ENCODE results near the gene ALOXE3. TPM values are rescaled to one million over a fixed set of nuclear protein-coding genes. Genes with fewer than 3 reads are reported as not detected.
A peak's percentile ranks its signal among the peaks of the same experiment; 100 is the strongest.

The ALOXE3 gene
- total RNA-seq, 1 donor from 2014 or later: not detected

DNA sequence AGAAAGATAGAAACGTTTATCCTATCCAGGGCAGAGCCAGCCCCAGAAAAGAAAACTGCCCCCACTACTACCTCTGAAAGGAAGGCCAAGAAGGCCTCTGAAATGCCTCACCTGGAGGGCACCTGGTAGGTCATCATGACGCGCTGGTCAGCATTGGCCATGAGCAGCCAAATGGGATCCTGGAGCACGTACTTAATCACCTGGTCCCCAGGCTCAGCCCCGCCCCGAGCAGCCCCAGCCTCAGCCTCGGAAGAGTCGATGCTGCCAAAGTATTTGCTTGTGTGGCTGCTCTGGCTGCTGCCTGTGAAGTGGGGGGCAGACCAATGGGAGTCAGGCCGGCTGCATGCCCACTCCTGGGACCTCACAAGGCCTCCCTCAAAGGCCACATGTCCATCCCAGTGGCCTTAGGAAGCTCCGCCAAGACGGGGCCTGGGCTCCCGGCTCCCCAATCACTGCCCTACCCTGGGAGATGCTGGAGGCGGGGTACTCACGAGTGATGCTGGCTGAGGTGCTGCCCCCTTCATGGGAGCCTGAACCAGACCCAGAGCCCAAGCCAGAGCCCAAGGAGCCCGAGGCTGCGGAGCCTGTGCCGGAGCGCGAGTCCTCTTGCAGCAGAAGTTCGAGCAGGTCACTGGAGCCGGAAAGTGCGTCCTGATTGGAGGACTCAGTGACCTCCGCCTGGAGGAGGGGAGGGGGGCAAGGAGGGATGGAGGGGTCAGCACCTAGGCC, 24.0 kb upstream of the ALOXE3 start:
- Histone ChIP-seq H3K36me3 (ENCODE audit: control insufficient read depth in 3 of 3, insufficient read depth in 3 of 3, low read length in 3 of 3) (peaks cover 73 to 82% (median 77%) of the 10 kb centered on the region in 3 donors), H3K9ac (ENCODE audit: low read depth in 1 of 3, low read length in 3 of 3) (peak overlapping the region in 2 of 3 donors; percentile 34 to 40), H3K27ac (ENCODE audit: low read depth, low read length) (peak overlapping the region; percentile 36), H3K27me3 (ENCODE audit: control insufficient read depth in 3 of 3, insufficient read depth in 3 of 3, low read length in 3 of 3) (no peaks in the 10 kb centered on the region), H3K4me3 (ENCODE audit: low read length in 3 of 3) (no peak overlapping the region), H3K9me3 (ENCODE audit: control insufficient read depth in 3 of 3, low read length in 3 of 3) (no peaks in the 10 kb centered on the region), H3K4me1 (ENCODE audit: control insufficient read depth in 3 of 3, insufficient read depth in 3 of 3, low read length in 3 of 3) (peaks cover 22 to 81% (median 63%) of the 10 kb centered on the region in 3 donors)

DNA sequence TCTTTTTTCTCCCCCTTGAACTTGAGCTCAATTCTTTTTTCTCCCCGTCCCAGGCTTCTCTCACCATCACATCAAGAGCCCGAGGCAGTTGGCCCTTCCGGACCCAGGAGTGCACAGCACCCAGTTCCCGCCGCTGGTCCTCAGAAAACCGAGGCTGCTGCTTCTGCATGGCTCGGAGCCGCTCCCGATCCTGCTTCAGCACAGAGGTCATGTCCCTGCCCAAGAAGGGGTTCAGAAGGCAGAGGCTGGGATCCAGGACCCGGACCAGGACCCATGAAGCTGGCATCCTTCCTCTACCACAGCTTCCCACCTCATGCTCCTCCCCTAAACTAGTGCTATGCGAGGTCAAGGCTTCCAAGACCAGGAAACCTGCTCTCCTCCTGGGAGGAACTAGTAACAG, 23.4 kb upstream of the ALOXE3 start:
- peak overlapping the region; percentile 33 for H3K27ac ChIP-seq (ENCODE audit: low read depth, low read length)
- peaks cover 22 to 76% (median 58%) of the 10 kb centered on the region in 3 donors for H3K4me1 ChIP-seq (ENCODE audit: control insufficient read depth in 3 of 3, insufficient read depth in 3 of 3, low read length in 3 of 3)
- peak overlapping the region in 2 of 3 donors; percentile 34 to 40 for H3K9ac ChIP-seq (ENCODE audit: low read depth in 1 of 3, low read length in 3 of 3)
- no peaks in the 10 kb centered on the region for H3K27me3 ChIP-seq (ENCODE audit: control insufficient read depth in 3 of 3, insufficient read depth in 3 of 3, low read length in 3 of 3)
- no peak overlapping the region for H3K4me3 ChIP-seq (ENCODE audit: low read length in 3 of 3)
- no peaks in the 10 kb centered on the region for H3K9me3 ChIP-seq (ENCODE audit: control insufficient read depth in 3 of 3, low read length in 3 of 3)
- peaks cover 67 to 77% (median 71%) of the 10 kb centered on the region in 3 donors for H3K36me3 ChIP-seq (ENCODE audit: control insufficient read depth in 3 of 3, insufficient read depth in 3 of 3, low read length in 3 of 3)

DNA sequence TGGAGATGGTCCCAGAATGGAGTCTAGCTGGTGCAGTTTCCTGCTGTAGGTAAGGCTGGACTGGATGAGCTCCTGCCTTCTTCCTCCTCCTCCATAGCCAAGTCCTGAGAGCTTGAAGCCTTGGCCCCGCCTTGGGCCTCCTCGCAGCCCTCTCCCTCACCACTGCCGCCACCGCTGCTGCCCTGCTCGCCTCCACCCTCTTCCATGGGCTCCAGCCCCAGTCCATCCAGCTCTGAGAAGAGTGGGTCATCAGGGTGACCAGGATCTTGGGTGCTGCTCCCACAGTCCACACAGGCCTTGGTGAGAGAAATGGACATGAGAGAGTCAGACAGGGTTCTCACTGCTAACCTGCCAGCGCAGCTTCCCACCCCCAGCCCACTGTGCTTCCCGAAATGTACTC, 22.7 kb upstream of the ALOXE3 start:
- peaks cover 60 to 70% (median 64%) of the 10 kb centered on the region in 3 donors for H3K36me3 ChIP-seq (ENCODE audit: control insufficient read depth in 3 of 3, insufficient read depth in 3 of 3, low read length in 3 of 3)
- H3K27me3 ChIP-seq (ENCODE audit: control insufficient read depth in 3 of 3, insufficient read depth in 3 of 3, low read length in 3 of 3): no peaks in the 10 kb centered on the region
- H3K9ac ChIP-seq (ENCODE audit: low read depth in 1 of 3, low read length in 3 of 3): peak overlapping the region in 1 of 3 donors; percentile 65
- no peaks in the 10 kb centered on the region for H3K9me3 ChIP-seq (ENCODE audit: control insufficient read depth in 3 of 3, low read length in 3 of 3)
- no peak overlapping the region for H3K4me3 ChIP-seq (ENCODE audit: low read length in 3 of 3)
- H3K4me1 ChIP-seq (ENCODE audit: control insufficient read depth in 3 of 3, insufficient read depth in 3 of 3, low read length in 3 of 3): peaks cover 22 to 69% (median 52%) of the 10 kb centered on the region in 3 donors
- peak overlapping the region; percentile 22 for H3K27ac ChIP-seq (ENCODE audit: low read depth, low read length)

DNA sequence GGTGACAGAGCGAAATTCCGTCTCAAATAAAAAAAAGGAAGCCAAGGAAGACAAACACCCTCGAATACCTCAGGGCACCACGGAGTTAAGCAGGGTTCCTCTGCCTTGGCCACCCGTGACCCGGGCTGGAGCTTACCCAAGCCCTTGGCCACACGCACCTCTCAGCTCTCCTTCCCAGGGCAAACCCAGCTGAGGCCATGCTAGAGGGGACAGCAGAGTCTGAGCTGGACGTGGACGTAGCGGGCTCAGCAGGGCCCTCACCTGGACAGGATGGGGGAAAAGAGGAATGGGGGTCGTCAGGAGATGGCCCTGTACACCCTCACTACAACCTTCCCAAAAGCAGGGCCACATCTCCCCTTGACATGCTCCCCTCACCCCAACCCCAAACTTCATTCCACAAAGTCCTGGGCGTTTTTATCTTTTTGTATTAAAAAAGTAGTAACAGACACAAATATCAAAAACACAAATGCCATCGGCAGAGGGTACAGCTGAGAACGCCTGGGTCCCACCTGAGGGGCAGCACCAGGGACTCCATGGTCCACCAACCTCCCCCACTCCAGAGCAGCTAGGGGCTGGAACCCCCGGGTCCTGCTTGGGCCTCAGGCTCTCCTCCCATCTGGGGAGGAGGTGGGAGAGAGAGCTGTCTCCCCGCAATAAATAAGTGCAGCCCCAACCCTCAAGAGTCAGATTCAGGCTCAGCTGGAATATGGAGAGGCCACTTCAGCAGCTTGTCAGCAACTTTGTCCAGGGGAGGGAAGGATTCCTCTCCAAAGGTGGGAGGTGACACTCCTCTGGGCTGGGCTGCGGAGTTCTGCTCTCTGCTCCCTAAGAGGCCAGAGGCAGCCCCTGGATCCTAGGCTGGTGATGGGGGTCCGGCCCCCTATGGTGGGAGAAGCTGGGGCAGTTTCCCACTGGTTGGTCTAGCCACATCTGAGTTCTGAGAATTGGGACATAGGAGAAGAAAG, 22.0 kb upstream of the ALOXE3 start:
- H3K36me3 ChIP-seq (ENCODE audit: control insufficient read depth in 3 of 3, insufficient read depth in 3 of 3, low read length in 3 of 3): peaks cover 53 to 63% (median 57%) of the 10 kb centered on the region in 3 donors
- no peaks in the 10 kb centered on the region for H3K27me3 ChIP-seq (ENCODE audit: control insufficient read depth in 3 of 3, insufficient read depth in 3 of 3, low read length in 3 of 3)
- peaks cover 22 to 63% (median 51%) of the 10 kb centered on the region in 3 donors for H3K4me1 ChIP-seq (ENCODE audit: control insufficient read depth in 3 of 3, insufficient read depth in 3 of 3, low read length in 3 of 3)
- no peak overlapping the region for H3K4me3 ChIP-seq (ENCODE audit: low read length in 3 of 3)
- H3K9ac ChIP-seq (ENCODE audit: low read depth in 1 of 3, low read length in 3 of 3): peak overlapping the region; percentile 2 to 65 (median 16)
- H3K27ac ChIP-seq (ENCODE audit: low read depth, low read length): peak overlapping the region; percentile 88
- H3K9me3 ChIP-seq (ENCODE audit: control insufficient read depth in 3 of 3, low read length in 3 of 3): no peaks in the 10 kb centered on the region

DNA sequence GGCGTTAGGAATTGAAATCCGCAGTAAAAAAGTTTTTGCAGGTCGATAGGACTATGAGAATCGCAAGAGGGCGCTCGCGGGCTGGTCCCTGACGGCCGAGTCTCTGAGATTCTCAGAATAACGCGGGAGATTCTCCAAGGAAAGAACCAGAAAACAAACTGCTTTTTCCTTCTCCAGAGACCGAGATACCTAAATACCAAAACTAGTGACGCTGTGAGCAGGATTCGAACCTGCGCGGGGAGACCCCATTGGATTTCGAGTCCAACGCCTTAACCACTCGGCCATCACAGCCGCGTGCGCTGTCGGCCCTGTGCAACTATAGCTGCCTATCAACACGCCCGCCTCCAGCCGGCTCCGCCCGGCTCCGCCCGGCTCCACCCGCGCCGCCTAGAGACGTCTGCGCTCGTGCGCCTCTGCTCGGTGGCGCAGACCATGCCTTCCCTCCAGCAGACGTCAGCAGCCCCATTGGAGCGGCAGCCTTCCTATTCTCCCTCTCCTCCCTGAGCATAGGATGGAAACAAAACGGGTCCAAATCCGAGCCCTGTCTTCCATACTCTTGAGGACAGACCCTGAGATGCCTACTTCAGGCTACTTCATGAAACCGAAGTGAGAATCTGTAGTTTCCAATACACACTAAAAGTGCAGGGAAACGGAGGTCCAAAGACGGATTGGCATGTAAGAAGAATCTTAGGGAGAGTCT, 20.5 kb upstream of the ALOXE3 start:
- H3K27ac ChIP-seq (ENCODE audit: low read depth, low read length): peak overlapping the region; percentile 88
- peak overlapping the region; percentile 40 to 65 (median 53) for H3K9ac ChIP-seq (ENCODE audit: low read depth in 1 of 3, low read length in 3 of 3)
- no peaks in the 10 kb centered on the region for H3K9me3 ChIP-seq (ENCODE audit: control insufficient read depth in 3 of 3, low read length in 3 of 3)
- peaks cover 17 to 54% (median 49%) of the 10 kb centered on the region in 3 donors for H3K4me1 ChIP-seq (ENCODE audit: control insufficient read depth in 3 of 3, insufficient read depth in 3 of 3, low read length in 3 of 3)
- H3K4me3 ChIP-seq (ENCODE audit: low read length in 3 of 3): peak overlapping the region; percentile 36 to 67 (median 39)
- H3K27me3 ChIP-seq (ENCODE audit: control insufficient read depth in 3 of 3, insufficient read depth in 3 of 3, low read length in 3 of 3): no peaks in the 10 kb centered on the region
- H3K36me3 ChIP-seq (ENCODE audit: control insufficient read depth in 3 of 3, insufficient read depth in 3 of 3, low read length in 3 of 3): peaks cover 41 to 47% (median 43%) of the 10 kb centered on the region in 3 donors

DNA sequence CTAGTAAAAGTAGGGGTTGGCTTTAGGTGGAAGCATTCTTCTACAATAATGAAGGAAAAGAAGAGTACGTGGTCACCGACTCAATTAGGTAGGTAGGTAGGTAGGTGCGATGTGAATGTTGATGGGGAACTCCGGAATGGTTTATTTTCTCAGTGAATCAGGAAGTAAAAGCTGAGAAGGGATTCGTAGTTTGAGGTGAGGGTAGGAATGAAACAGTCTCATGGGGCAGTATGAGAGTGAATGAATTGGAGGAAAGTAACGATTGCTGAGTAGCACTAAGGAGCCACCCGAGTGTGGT, 20.0 kb upstream of the ALOXE3 start:
- H3K4me1 ChIP-seq (ENCODE audit: control insufficient read depth in 3 of 3, insufficient read depth in 3 of 3, low read length in 3 of 3): peaks cover 17 to 52% (median 47%) of the 10 kb centered on the region in 3 donors
- H3K9me3 ChIP-seq (ENCODE audit: control insufficient read depth in 3 of 3, low read length in 3 of 3): no peaks in the 10 kb centered on the region
- peak overlapping the region; percentile 88 for H3K27ac ChIP-seq (ENCODE audit: low read depth, low read length)
- peak overlapping the region; percentile 0 to 67 (median 23) for H3K4me3 ChIP-seq (ENCODE audit: low read length in 3 of 3)
- H3K27me3 ChIP-seq (ENCODE audit: control insufficient read depth in 3 of 3, insufficient read depth in 3 of 3, low read length in 3 of 3): no peaks in the 10 kb centered on the region
- H3K36me3 ChIP-seq (ENCODE audit: control insufficient read depth in 3 of 3, insufficient read depth in 3 of 3, low read length in 3 of 3): peaks cover 38 to 42% (median 38%) of the 10 kb centered on the region in 3 donors
- H3K9ac ChIP-seq (ENCODE audit: low read depth in 1 of 3, low read length in 3 of 3): peak overlapping the region in 2 of 3 donors; percentile 25 to 26

DNA sequence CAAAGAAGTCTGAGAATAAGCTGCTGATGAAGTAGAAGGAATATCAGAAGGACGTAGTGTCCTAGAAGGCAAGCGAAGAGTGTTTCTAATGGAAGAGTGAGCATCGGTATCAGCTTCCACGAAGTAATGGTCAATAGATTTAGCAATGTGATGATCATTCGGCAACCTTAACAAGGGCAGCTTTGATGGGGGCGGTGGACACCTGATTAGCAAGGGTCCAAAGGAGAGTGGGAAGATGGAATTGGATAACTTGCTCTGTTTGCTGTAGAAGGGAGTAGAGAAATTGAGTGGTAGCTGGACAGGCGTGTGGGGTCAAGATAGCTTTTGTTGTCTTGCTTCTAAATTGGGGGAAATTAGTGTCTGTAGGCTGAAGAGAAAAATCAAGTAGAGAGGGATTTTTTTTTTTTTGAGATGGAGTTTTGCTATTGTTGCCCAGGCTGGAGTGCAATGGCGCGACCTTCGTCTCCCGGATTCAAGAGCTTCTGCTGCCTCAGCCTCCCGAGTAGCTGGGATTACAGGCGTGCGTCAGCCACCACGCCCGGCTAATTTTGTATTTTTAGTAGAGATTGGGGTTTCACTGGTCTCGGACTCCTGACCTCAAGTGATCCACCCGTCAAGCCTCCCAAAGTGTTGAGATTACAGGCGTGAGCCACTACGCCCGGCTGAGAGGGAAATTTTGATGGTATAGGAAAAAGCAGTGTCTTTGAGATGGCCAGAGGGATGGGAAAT, 19.5 kb upstream of the ALOXE3 start:
- Histone ChIP-seq H3K27ac (ENCODE audit: low read depth, low read length) (peak overlapping the region; percentile 88), H3K4me1 (ENCODE audit: control insufficient read depth in 3 of 3, insufficient read depth in 3 of 3, low read length in 3 of 3) (peaks cover 17 to 51% (median 44%) of the 10 kb centered on the region in 3 donors), H3K9me3 (ENCODE audit: control insufficient read depth in 3 of 3, low read length in 3 of 3) (no peaks in the 10 kb centered on the region), H3K27me3 (ENCODE audit: control insufficient read depth in 3 of 3, insufficient read depth in 3 of 3, low read length in 3 of 3) (no peaks in the 10 kb centered on the region), H3K9ac (ENCODE audit: low read depth in 1 of 3, low read length in 3 of 3) (peak overlapping the region in 2 of 3 donors; percentile 25 to 26), H3K36me3 (ENCODE audit: control insufficient read depth in 3 of 3, insufficient read depth in 3 of 3, low read length in 3 of 3) (peaks cover 32 to 37% (median 36%) of the 10 kb centered on the region in 3 donors), H3K4me3 (ENCODE audit: low read length in 3 of 3) (peak overlapping the region in 2 of 3 donors; percentile 23 to 67)

DNA sequence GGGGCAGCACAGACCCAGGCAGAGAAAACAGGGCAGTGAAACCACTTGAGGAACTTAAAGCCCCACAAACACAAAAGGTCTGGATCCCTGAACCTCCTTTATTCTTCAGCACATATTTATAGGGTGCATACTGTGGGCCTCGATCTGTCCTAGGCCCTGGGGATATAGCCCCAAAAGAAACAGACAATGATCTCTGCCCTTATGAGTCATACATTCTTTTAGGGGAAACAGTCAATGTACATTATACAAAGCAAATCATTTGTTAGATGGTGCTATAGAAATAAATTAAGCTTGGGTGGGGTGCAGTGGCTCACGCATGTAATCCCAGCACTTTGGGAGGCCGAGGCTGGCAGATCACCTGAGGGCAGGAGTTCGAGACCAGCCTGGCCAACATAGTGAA, 15.6 kb upstream of the ALOXE3 start:
- no peak overlapping the region for H3K27ac ChIP-seq (ENCODE audit: low read depth, low read length)
- no peaks in the 10 kb centered on the region for H3K9me3 ChIP-seq (ENCODE audit: control insufficient read depth in 3 of 3, low read length in 3 of 3)
- no peaks in the 10 kb centered on the region for H3K36me3 ChIP-seq (ENCODE audit: control insufficient read depth in 3 of 3, insufficient read depth in 3 of 3, low read length in 3 of 3)
- no peak overlapping the region for H3K4me3 ChIP-seq (ENCODE audit: low read length in 3 of 3)
- H3K27me3 ChIP-seq (ENCODE audit: control insufficient read depth in 3 of 3, insufficient read depth in 3 of 3, low read length in 3 of 3): no peaks in the 10 kb centered on the region
- peaks cover 6 to 15% (median 9%) of the 10 kb centered on the region in 3 donors for H3K4me1 ChIP-seq (ENCODE audit: control insufficient read depth in 3 of 3, insufficient read depth in 3 of 3, low read length in 3 of 3)
- no peak overlapping the region for H3K9ac ChIP-seq (ENCODE audit: low read depth in 1 of 3, low read length in 3 of 3)

DNA sequence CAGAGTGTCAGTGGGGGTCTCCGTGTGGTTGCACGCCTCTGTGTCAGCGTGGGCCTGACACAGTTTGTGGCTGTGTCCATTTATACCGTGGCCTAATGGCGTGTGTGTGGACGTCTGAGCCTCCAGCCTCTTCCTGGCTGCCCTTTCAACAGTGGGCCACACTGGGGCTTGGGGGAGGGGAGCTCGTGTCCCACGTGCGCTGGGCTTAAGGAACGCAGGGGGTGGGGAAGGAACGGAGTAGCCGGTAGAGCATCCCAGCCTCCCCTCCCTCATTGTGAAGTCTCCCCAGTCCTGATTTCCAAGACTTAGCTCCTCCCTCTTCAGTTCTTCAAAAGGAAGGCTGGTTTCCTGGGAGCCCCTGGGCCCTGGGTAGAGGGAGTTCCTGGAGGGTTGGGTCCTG, 15.1 kb upstream of the ALOXE3 start:
- no peaks in the 10 kb centered on the region for H3K36me3 ChIP-seq (ENCODE audit: control insufficient read depth in 3 of 3, insufficient read depth in 3 of 3, low read length in 3 of 3)
- H3K9ac ChIP-seq (ENCODE audit: low read depth in 1 of 3, low read length in 3 of 3): no peak overlapping the region
- no peaks in the 10 kb centered on the region for H3K27me3 ChIP-seq (ENCODE audit: control insufficient read depth in 3 of 3, insufficient read depth in 3 of 3, low read length in 3 of 3)
- no peak overlapping the region for H3K27ac ChIP-seq (ENCODE audit: low read depth, low read length)
- no peak overlapping the region for H3K4me3 ChIP-seq (ENCODE audit: low read length in 3 of 3)
- no peaks in the 10 kb centered on the region for H3K9me3 ChIP-seq (ENCODE audit: control insufficient read depth in 3 of 3, low read length in 3 of 3)
- peaks cover 5 to 10% (median 7%) of the 10 kb centered on the region in 3 donors for H3K4me1 ChIP-seq (ENCODE audit: control insufficient read depth in 3 of 3, insufficient read depth in 3 of 3, low read length in 3 of 3)
